ENCODE measurements around the gene TREH.
A peak's percentile ranks its signal among the peaks of the same experiment; 100 is the strongest.

DNA sequence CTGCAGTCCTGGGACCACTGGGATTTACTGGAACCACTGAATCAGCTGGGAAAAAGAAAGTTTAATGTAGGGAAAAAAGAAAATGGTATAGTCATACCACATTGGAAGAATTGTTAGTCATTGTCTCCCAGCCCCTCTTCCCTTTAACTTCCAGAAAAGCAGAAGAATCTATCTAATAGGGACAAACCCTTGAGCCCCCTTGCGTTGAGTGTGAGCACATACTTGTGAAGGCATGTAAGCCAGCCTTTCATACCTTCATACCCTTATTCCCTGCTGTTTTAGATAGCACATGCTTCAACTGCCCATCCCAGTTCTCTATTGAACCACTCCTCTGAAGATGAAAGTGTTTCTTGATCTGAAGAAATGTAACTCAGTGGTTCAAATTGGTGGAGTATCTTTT is 6.6 kb downstream of the TREH start:
- TF ChIP-seq CTCF (conservative IDR thresholded peaks at IDR 0.05; ENCODE audit: low read depth, low read length): peak; percentile 43; the same call in 1 of the 2 replicates
- no peak for TF ChIP-seq EZH2 (IDR thresholded peaks at IDR 0.05; ENCODE audit: borderline replicate concordance, low read depth, low read length, poor library complexity, severe bottlenecking)

Measured in A673 (cell line).